IPS-20b (cell line): Measurements from ENCODE around the gene SDK1.
A peak's percentile ranks its signal among the peaks of the same experiment; 100 is the strongest.
"Not testable (repeated sequence)": the region's sequence is repeated elsewhere in the genome, so short reads cannot be mapped to it uniquely, and the experiment has no call there.

Experiments used
- H3K27ac ChIP-seq: one replicate; pipeline ENCODE4 v1.5.1; 2013; ENCODE audit warnings: low read length
- H3K27me3 ChIP-seq: 2 replicates; pipeline ENCODE4 v1.6.1; 2013; ENCODE audit warnings: mild to moderate bottlenecking, low read length, inconsistent platforms; ENCODE audit not compliant: insufficient read depth
- H3K36me3 ChIP-seq: 2 replicates; pipeline ENCODE4 v1.6.1; 2013; ENCODE audit warnings: low read depth, mild to moderate bottlenecking, inconsistent platforms, low read length, moderate library complexity; ENCODE audit not compliant: insufficient read depth
- H3K4me1 ChIP-seq: 2 replicates; pipeline ENCODE4 v1.6.1; 2013; ENCODE audit warnings: mild to moderate bottlenecking, control low read depth, inconsistent platforms, low read length, moderate library complexity; ENCODE audit not compliant: insufficient read depth
- H3K4me3 ChIP-seq: 2 replicates; pipeline ENCODE4 v1.5.1; 2013; ENCODE audit warnings: mild to moderate bottlenecking, low read length, inconsistent platforms
- H3K9ac ChIP-seq: 2 replicates; pipeline ENCODE4 v1.6.1; 2013; ENCODE audit warnings: low read depth, mild to moderate bottlenecking, inconsistent platforms, low read length, moderate library complexity
- H3K9me3 ChIP-seq: 2 replicates; pipeline ENCODE4 v1.6.1; 2013; ENCODE audit warnings: mild to moderate bottlenecking, low read depth, low read length, inconsistent platforms; ENCODE audit not compliant: insufficient read depth

Gene SDK1

DNA sequence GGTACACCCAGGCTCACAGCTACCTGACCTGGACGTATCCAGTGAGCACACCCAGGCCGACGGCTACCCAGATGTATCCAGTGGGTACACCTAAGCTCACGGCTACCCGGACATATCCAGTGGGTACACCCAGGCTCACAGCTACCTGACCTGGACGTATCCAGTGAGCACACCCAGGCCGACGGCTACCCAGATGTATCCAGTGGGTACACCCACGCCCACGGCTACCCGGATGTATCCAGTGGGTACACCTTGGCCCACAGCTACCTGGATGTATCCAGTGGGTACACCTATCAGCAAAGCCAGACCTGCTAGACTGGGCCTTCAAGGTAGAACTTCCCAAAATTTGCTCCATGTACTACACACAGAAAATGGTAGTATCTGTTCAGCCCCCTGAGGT lies 662.7 kb downstream of the SDK1 start:
- H3K9me3 ChIP-seq, H3K4me1 ChIP-seq, H3K27ac ChIP-seq, H3K27me3 ChIP-seq, H3K9ac ChIP-seq, H3K4me3 ChIP-seq, H3K36me3 ChIP-seq: not testable (repeated sequence)

GRCh38 chr7:3964980-3965606 lies 664.0 kb downstream of the SDK1 start:
- Histone ChIP-seq H3K9me3 (no peaks in the 10 kb centered on the region), H3K9ac (no peak overlapping the region), H3K36me3 (no peaks in the 10 kb centered on the region), H3K4me3 (no peak overlapping the region), H3K27ac (no peak overlapping the region), H3K4me1 (no peaks in the 10 kb centered on the region), H3K27me3 (no peaks in the 10 kb centered on the region)

DNA sequence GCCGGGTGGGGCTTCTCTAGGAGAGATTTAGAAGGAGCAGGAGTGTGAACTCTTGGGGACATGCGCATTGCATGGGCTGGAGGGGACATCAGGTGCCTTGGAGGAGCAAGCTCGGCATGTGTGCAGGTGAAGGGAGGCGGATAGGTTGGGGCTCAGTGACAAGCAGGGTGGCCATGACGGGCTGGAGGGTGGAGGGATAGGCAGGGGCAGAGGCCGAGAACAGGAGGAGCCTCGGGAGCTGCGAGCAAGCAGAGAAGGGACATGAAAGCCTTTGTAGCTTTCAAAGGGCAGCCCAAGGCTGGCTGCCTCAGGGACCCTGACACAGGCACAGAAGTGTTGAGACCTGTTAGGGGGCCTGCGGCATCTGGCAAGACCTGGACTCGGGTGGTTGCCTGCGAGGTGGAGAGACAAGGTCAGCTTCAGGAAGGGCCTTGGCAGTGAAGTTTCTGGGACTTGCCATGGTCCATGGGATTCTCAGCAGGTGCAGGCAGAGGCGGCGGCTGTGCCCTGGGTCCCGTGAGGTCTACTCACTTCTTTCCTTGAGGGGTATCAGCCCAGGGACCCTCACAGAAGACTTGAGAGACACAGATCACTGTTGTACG lies 664.8 kb downstream of the SDK1 start:
- Histone ChIP-seq H3K4me3 (no peak overlapping the region), H3K4me1 (no peaks in the 10 kb centered on the region), H3K27ac (no peak overlapping the region), H3K9ac (no peak overlapping the region), H3K9me3 (no peaks in the 10 kb centered on the region), H3K27me3 (no peaks in the 10 kb centered on the region), H3K36me3 (no peaks in the 10 kb centered on the region)

DNA sequence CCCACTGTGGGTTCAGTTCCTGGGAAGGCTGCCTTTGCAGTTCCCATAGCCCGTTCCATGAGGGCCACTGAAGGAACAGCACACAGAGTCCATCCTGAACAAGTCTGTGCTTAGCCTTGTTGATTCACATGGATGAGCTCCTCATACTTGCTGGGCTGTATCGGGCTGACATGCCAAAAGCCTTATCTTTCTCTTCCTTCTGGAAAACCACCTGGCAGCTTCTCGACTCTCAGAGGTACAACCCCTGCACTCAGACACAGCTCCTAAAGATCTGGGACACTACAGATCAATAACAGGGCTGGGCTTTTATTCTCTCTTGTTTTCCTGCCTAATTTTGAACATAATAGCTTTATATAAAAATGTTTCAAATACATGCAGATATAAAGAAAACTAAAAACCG lies 667.2 kb downstream of the SDK1 start:
- H3K27me3 ChIP-seq = no peaks in the 10 kb centered on the region

DNA sequence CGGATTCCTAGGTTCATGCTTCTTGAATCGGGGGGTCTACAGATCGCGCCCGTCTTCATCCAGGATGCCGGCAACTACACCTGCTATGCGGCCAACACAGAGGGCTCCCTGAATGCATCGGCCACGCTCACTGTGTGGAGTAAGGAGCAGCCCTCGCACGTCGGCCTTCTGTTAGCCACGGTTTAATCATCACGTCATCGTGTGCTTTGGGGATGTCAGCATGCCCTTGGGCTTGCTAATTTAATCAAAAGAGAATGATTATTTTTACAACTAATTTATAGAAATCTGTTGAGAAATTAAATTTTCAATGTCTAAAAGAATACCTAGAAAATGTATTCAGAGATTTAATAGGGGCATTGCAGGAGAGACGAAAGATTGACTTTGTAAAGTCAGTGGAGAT lies 668.2 kb downstream of the SDK1 start:
- H3K4me1 ChIP-seq = no peaks in the 10 kb centered on the region
- no peak overlapping the region for H3K9ac ChIP-seq
- H3K36me3 ChIP-seq = no peaks in the 10 kb centered on the region
- H3K4me3 ChIP-seq = no peak overlapping the region
- no peaks in the 10 kb centered on the region for H3K9me3 ChIP-seq
- no peaks in the 10 kb centered on the region for H3K27me3 ChIP-seq
- H3K27ac ChIP-seq = no peak overlapping the region

More for the DNA sequence above, 667.2 kb downstream of the SDK1 start:
- H3K9me3 ChIP-seq = no peaks in the 10 kb centered on the region
- no peak overlapping the region for H3K27ac ChIP-seq
- no peak overlapping the region for H3K9ac ChIP-seq
- no peaks in the 10 kb centered on the region for H3K4me1 ChIP-seq
- no peaks in the 10 kb centered on the region for H3K36me3 ChIP-seq
- no peak overlapping the region for H3K4me3 ChIP-seq

GRCh38 chr7:3971323-3971722 lies 670.3 kb downstream of the SDK1 start:
- Histone ChIP-seq H3K27me3 (no peaks in the 10 kb centered on the region), H3K36me3 (no peaks in the 10 kb centered on the region), H3K27ac (no peak overlapping the region), H3K9ac (no peak overlapping the region), H3K4me1 (no peaks in the 10 kb centered on the region), H3K9me3 (no peaks in the 10 kb centered on the region), H3K4me3 (no peak overlapping the region)

- no peaks in the 10 kb centered on the region for H3K36me3 ChIP-seq
- no peaks in the 10 kb centered on the region for H3K9me3 ChIP-seq
These were observed 672.2 kb downstream of the SDK1 start for GRCh38 chr7:3973264-3973663.

DNA sequence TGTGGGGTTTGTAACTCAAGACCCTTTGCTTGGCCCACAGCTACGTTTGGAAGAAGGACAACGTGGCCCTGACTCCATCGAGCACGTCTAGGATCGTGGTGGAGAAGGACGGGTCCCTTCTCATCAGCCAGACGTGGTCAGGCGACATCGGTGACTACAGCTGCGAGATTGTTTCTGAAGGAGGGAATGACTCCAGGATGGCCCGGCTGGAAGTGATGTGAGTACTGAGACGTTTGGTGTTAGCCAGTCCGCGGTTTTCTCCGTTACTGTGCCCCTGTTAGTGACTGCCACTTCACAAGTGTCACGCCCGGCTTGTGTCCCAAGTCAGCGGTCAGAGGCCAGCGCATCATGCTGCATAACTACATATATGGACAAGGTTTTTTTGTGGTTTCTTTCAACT lies 673.3 kb downstream of the SDK1 start:
- Histone ChIP-seq H3K4me3 (no peak overlapping the region), H3K27ac (no peak overlapping the region), H3K36me3 (no peaks in the 10 kb centered on the region), H3K27me3 (no peaks in the 10 kb centered on the region), H3K9me3 (no peaks in the 10 kb centered on the region), H3K9ac (no peak overlapping the region), H3K4me1 (no peaks in the 10 kb centered on the region)

More at GRCh38 chr7:3973264-3973663, 672.2 kb downstream of the SDK1 start:
- H3K4me1 ChIP-seq = no peaks in the 10 kb centered on the region
- no peak overlapping the region for H3K9ac ChIP-seq
- no peaks in the 10 kb centered on the region for H3K27me3 ChIP-seq
- H3K4me3 ChIP-seq = no peak overlapping the region
- no peak overlapping the region for H3K27ac ChIP-seq

DNA sequence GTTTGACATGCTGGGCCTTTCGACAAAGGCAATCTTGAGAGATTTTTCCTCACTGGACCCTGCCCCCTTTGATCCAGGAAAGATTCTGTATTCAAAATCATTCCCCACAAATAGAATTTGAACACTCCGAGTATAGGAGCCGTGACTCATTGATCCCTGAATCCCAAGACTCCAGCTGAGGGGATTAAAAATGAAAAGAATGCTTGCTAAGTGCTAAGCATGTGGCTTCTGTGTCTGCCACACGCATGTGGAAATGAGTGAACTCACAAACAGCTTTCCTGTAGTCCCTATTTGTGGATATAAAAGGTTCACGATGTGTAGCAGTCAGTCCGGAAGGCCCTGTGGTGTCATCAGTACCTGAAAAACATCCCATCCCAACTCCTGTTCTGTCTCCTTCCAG lies 674.3 kb downstream of the SDK1 start:
- no peak overlapping the region for H3K9ac ChIP-seq
- no peaks in the 10 kb centered on the region for H3K36me3 ChIP-seq
- no peak overlapping the region for H3K4me3 ChIP-seq
- H3K27ac ChIP-seq = no peak overlapping the region
- no peaks in the 10 kb centered on the region for H3K9me3 ChIP-seq
- H3K27me3 ChIP-seq = no peaks in the 10 kb centered on the region
- peaks cover 8% of the 10 kb centered on the region for H3K4me1 ChIP-seq

GRCh38 chr7:3977391-3977790 lies 676.3 kb downstream of the SDK1 start:
- H3K27ac ChIP-seq = no peak overlapping the region
- H3K36me3 ChIP-seq = no peaks in the 10 kb centered on the region
- H3K4me3 ChIP-seq = no peak overlapping the region
- no peak overlapping the region for H3K9ac ChIP-seq
- no peaks in the 10 kb centered on the region for H3K9me3 ChIP-seq
- H3K27me3 ChIP-seq = no peaks in the 10 kb centered on the region
- peaks cover 10% of the 10 kb centered on the region for H3K4me1 ChIP-seq

GRCh38 chr7:3978839-3979238 lies 677.8 kb downstream of the SDK1 start:
- Histone ChIP-seq H3K27ac (no peak overlapping the region), H3K4me3 (no peak overlapping the region), H3K27me3 (no peaks in the 10 kb centered on the region), H3K9me3 (no peaks in the 10 kb centered on the region), H3K9ac (no peak overlapping the region), H3K36me3 (no peaks in the 10 kb centered on the region), H3K4me1 (peaks cover 10% of the 10 kb centered on the region)

DNA sequence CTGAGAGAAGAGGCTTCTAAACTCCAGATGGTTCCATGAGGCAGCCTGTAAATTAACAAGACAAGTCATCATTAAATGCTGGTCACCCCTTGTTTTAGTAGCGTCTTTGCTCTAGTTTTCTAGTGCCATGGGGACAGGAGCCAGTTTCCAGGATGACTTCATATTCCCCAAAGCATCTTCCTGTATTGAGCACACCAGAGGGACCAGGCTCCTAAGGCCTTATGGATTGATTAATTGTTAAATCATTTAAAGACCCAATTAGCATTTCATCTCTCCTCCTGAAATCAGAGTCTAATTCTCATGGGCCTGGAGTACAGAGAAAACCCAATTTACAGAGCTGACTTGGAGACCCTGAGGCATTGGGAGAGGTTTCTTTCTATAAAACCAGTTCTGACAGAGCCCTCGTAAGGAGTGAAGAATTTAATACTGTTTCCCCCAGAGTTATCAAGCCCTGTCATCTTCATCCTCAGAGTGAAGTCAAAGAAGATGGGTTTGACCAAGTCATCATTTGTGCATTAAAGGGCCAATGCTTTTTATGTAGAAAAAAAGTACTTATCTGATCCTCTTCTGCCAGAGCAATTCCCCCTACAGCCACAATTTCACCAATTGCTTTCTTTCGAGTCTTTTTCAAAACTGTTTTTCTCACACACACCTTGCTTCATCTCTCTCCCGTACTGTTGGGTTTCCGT lies 678.7 kb downstream of the SDK1 start:
- Histone ChIP-seq H3K9ac (peak overlapping the region; percentile 45; the same call in 1 of the 2 replicates), H3K4me1 (peaks cover 10% of the 10 kb centered on the region), H3K4me3 (no peak overlapping the region), H3K27ac (peak overlapping the region; percentile 40), H3K27me3 (no peaks in the 10 kb centered on the region), H3K36me3 (no peaks in the 10 kb centered on the region), H3K9me3 (no peaks in the 10 kb centered on the region)
